Trophoblast cell (in vitro differentiated cells and primary cell): Measurements from ENCODE around the gene CEBPE.

Experiments
- DNase-seq, 2 donors: peaks; one replicate each; pipeline ENCODE4 v3.0.0-alpha.2; 2016
- H2AFZ ChIP-seq: 2 replicates; pipeline ENCODE4 v1.6.1; 2013; ENCODE audit warnings: low read length, moderate library complexity, mild to moderate bottlenecking; ENCODE audit not compliant: insufficient read depth, poor library complexity
- H2AK5ac ChIP-seq: 2 replicates; pipeline ENCODE4 v1.6.1; 2013; ENCODE audit warnings: mild to moderate bottlenecking, low read length
- H2BK120ac ChIP-seq: 2 replicates; pipeline ENCODE4 v1.6.1; 2013; ENCODE audit warnings: low read length, mild to moderate bottlenecking, moderate library complexity; ENCODE audit not compliant: insufficient read depth, poor library complexity
- H2BK12ac ChIP-seq: 2 replicates; pipeline ENCODE4 v1.6.1; 2013; ENCODE audit warnings: mild to moderate bottlenecking, low read length, moderate library complexity
- H2BK5ac ChIP-seq: 2 replicates; pipeline ENCODE4 v1.6.1; 2013; ENCODE audit warnings: low read length, low read depth, moderate library complexity, mild to moderate bottlenecking; ENCODE audit not compliant: poor library complexity
- H3K14ac ChIP-seq: 2 replicates; pipeline ENCODE4 v1.6.1; 2013; ENCODE audit warnings: mild to moderate bottlenecking, low read length
- H3K18ac ChIP-seq: 2 replicates; pipeline ENCODE4 v1.6.1; 2013; ENCODE audit warnings: mild to moderate bottlenecking, low read length
- H3K23ac ChIP-seq: 2 replicates; pipeline ENCODE4 v1.6.1; 2013; ENCODE audit warnings: low read length
- H3K27ac ChIP-seq: 2 replicates; pipeline ENCODE4 v1.5.1; 2013; ENCODE audit warnings: low read depth, mild to moderate bottlenecking, inconsistent platforms, low read length, moderate library complexity
- H3K27me3 ChIP-seq: 2 replicates; pipeline ENCODE4 v1.6.1; 2013; ENCODE audit warnings: inconsistent platforms, mild to moderate bottlenecking, low read length, moderate library complexity; ENCODE audit not compliant: insufficient read depth
- H3K36me3 ChIP-seq, 2 experiments: 1 replicate in 1 of 2; 2 replicates in 1 of 2; pipeline ENCODE4 v1.6.1; 2013; ENCODE audit warnings: low read length in 2 of 2, mild to moderate bottlenecking in 2 of 2, moderate library complexity in 1 of 2; ENCODE audit not compliant: insufficient read depth in 2 of 2, control insufficient read depth in 1 of 2
- H3K4ac ChIP-seq: 2 replicates; pipeline ENCODE4 v1.6.1; 2013; ENCODE audit warnings: low read depth, mild to moderate bottlenecking, low read length, moderate library complexity
- H3K4me1 ChIP-seq, 2 experiments: 1 replicate in 1 of 2; 2 replicates in 1 of 2; pipeline ENCODE4 v1.6.1; 2013; ENCODE audit warnings: low read length in 2 of 2, mild to moderate bottlenecking in 2 of 2, moderate library complexity in 1 of 2; ENCODE audit not compliant: insufficient read depth in 2 of 2, control insufficient read depth in 1 of 2
- H3K4me2 ChIP-seq: 2 replicates; pipeline ENCODE4 v1.6.1; 2013; ENCODE audit warnings: inconsistent platforms, mild to moderate bottlenecking, low read length, moderate library complexity
- H3K4me3 ChIP-seq: 2 replicates; pipeline ENCODE4 v1.5.1; 2013; ENCODE audit warnings: mild to moderate bottlenecking, low read depth, low read length, inconsistent platforms
- H3K79me1 ChIP-seq: one replicate; pipeline ENCODE4 v1.6.1; 2013; ENCODE audit warnings: low read length
- H3K79me2 ChIP-seq: 2 replicates; pipeline ENCODE4 v1.6.1; 2013; ENCODE audit warnings: low read length, mild to moderate bottlenecking; ENCODE audit not compliant: control insufficient read depth, insufficient read depth, poor library complexity
- H3K9ac ChIP-seq: 2 replicates; pipeline ENCODE4 v1.6.1; 2013; ENCODE audit warnings: mild to moderate bottlenecking, low read length
- H3K9me3 ChIP-seq: 2 replicates; pipeline ENCODE4 v1.6.1; 2013; ENCODE audit warnings: low read depth, mild to moderate bottlenecking, control low read depth, inconsistent platforms, low read length; ENCODE audit not compliant: insufficient read depth
- H4K12ac ChIP-seq: 2 replicates; pipeline ENCODE4 v1.6.1; 2013; ENCODE audit warnings: low read depth, mild to moderate bottlenecking, low read length, moderate library complexity
- H4K8ac ChIP-seq: 2 replicates; pipeline ENCODE4 v1.6.1; 2013; ENCODE audit warnings: low read depth, mild to moderate bottlenecking, low read length, moderate library complexity
- H4K91ac ChIP-seq: one replicate; pipeline ENCODE4 v1.6.1; 2013; ENCODE audit warnings: low read depth, mild to moderate bottlenecking, low read length, moderate library complexity
- WGBS: extraction: QIAGEN DNeasy Blood & Tissue Kit; methylation state at CpG from one replicate; pipeline ENCODE4 v1.1.7; 2013; ENCODE audit warnings: missing lambda C conversion rate; ENCODE audit not compliant: insufficient read length, insufficient coverage; ENCODE audit errors: extremely low coverage; 5-methylcytosine and 5-hydroxymethylcytosine counted together

Gene CEBPE

GRCh38 chr14:23078692-23079116 lies 40.4 kb downstream of the CEBPE start:
- Histone ChIP-seq H3K27ac (peak overlapping the region; percentile 70), H3K23ac (no peak overlapping the region), H3K79me2 (no peaks in the 10 kb centered on the region), H3K4me1 (peaks cover 18% of the 10 kb centered on the region in 2 experiments), H3K4me3 (no peak overlapping the region), H3K27me3 (no peaks in the 10 kb centered on the region), H2BK12ac (no peak overlapping the region), H2BK120ac (no peak overlapping the region), H3K4ac (no peak overlapping the region), H2BK5ac (peak overlapping the region; percentile 18), H3K79me1 (peaks cover 8% of the 10 kb centered on the region), H4K12ac (no peak overlapping the region), H3K36me3 (peaks cover 21 to 46% of the 10 kb centered on the region in 2 experiments), H3K18ac (no peak overlapping the region), H3K4me2 (no peak overlapping the region), H3K9ac (no peak overlapping the region), H4K8ac (no peak overlapping the region), H2AK5ac (no peak overlapping the region), H4K91ac (no peak overlapping the region), H2AFZ (no peak overlapping the region), H3K9me3 (no peaks in the 10 kb centered on the region), H3K14ac (no peak overlapping the region)
- peak; percentile 95 to 98 for DNase-seq
- WGBS = no CpG with 5 or more reads among the region's 2 CpGs

GRCh38 chr14:23077962-23078361 lies 41.1 kb downstream of the CEBPE start:
- H3K27me3 ChIP-seq = no peaks in the 10 kb centered on the region
- no peak overlapping the region for H3K4me2 ChIP-seq
- no peaks in the 10 kb centered on the region for H3K79me2 ChIP-seq
- H4K8ac ChIP-seq = peak overlapping the region; percentile 66
- H2BK5ac ChIP-seq = peak overlapping the region; percentile 93
- no peak overlapping the region for H4K12ac ChIP-seq
- no peak overlapping the region for H3K14ac ChIP-seq
- peaks cover 8% of the 10 kb centered on the region for H3K79me1 ChIP-seq
- no CpG with 5 or more reads among the region's 5 CpGs for WGBS
- no peak for DNase-seq
- H3K4me1 ChIP-seq = peaks cover 18% of the 10 kb centered on the region in 2 experiments
- H3K27ac ChIP-seq = peak overlapping the region; percentile 85
- H2BK120ac ChIP-seq = peak overlapping the region; percentile 88
- H2AFZ ChIP-seq = no peak overlapping the region
- H2AK5ac ChIP-seq = peak overlapping the region; percentile 69
- peak overlapping the region; percentile 78 for H4K91ac ChIP-seq
- no peak overlapping the region for H3K4ac ChIP-seq
- H3K36me3 ChIP-seq = peaks cover 18 to 46% of the 10 kb centered on the region in 2 experiments
- H2BK12ac ChIP-seq = peak overlapping the region; percentile 89
- no peak overlapping the region for H3K4me3 ChIP-seq
- peak overlapping the region; percentile 60 for H3K18ac ChIP-seq
- no peak overlapping the region for H3K23ac ChIP-seq
- no peaks in the 10 kb centered on the region for H3K9me3 ChIP-seq
- no peak overlapping the region for H3K9ac ChIP-seq

- Histone ChIP-seq H2BK5ac (no peak overlapping the region), H2AK5ac (no peak overlapping the region), H3K23ac (no peak overlapping the region), H4K12ac (no peak overlapping the region), H3K27ac (peak overlapping the region; percentile 41), H3K4me2 (no peak overlapping the region), H3K14ac (peak overlapping the region; percentile 30), H3K79me2 (no peaks in the 10 kb centered on the region), H3K4me3 (no peak overlapping the region), H3K79me1 (peaks cover 8% of the 10 kb centered on the region), H4K91ac (no peak overlapping the region), H3K4me1 (peaks cover 22 to 23% of the 10 kb centered on the region in 2 experiments), H3K4ac (no peak overlapping the region), H2BK120ac (no peak overlapping the region), H2AFZ (no peak overlapping the region), H3K27me3 (no peaks in the 10 kb centered on the region), H4K8ac (no peak overlapping the region), H3K9me3 (no peaks in the 10 kb centered on the region), H2BK12ac (no peak overlapping the region), H3K9ac (no peak overlapping the region), H3K18ac (no peak overlapping the region), H3K36me3 (peaks cover 12 to 47% of the 10 kb centered on the region in 2 experiments)
- no CpG with 5 or more reads among the region's 5 CpGs for WGBS
- peak in 1 of 2 donors; percentile 71 for DNase-seq
These were observed 42.2 kb downstream of the CEBPE start for GRCh38 chr14:23076785-23077408.

- peaks cover 22 to 23% of the 10 kb centered on the region in 2 experiments for H3K4me1 ChIP-seq
- H3K79me1 ChIP-seq = peaks cover 18% of the 10 kb centered on the region
- no peak overlapping the region for H3K4me2 ChIP-seq
- no peaks in the 10 kb centered on the region for H3K27me3 ChIP-seq
- no peak overlapping the region for H3K23ac ChIP-seq
- WGBS = no CpG with 5 or more reads among the region's 1 CpG
- H4K12ac ChIP-seq = no peak overlapping the region
- no peak overlapping the region for H3K4ac ChIP-seq
- no peak overlapping the region for H3K18ac ChIP-seq
- H4K91ac ChIP-seq = no peak overlapping the region
- no peak overlapping the region for H4K8ac ChIP-seq
- no peak overlapping the region for H2AK5ac ChIP-seq
- H3K4me3 ChIP-seq = no peak overlapping the region
- H2BK5ac ChIP-seq = no peak overlapping the region
- H3K79me2 ChIP-seq = peaks cover 8% of the 10 kb centered on the region
- peaks cover 7 to 36% of the 10 kb centered on the region in 2 experiments for H3K36me3 ChIP-seq
- no peak overlapping the region for H3K9ac ChIP-seq
- no peak overlapping the region for H3K14ac ChIP-seq
- H2AFZ ChIP-seq = no peak overlapping the region
- no peak overlapping the region for H2BK120ac ChIP-seq
- H2BK12ac ChIP-seq = no peak overlapping the region
- DNase-seq = no peak
- H3K27ac ChIP-seq = no peak overlapping the region
- H3K9me3 ChIP-seq = no peaks in the 10 kb centered on the region
These were observed 44.1 kb downstream of the CEBPE start for GRCh38 chr14:23074906-23075305.
